GM12891 (cell line): ENCODE results near the gene PPP1R1B.

ENCODE experiments used
- PAX5 ChIP-seq: IDR thresholded peaks from 2 replicates; pipeline ENCODE4 v1.6.1; 2011; ENCODE audit warnings: low read length, moderate library complexity, mild to moderate bottlenecking; ENCODE audit not compliant: insufficient read depth, severe bottlenecking
- POLR2A ChIP-seq: IDR thresholded peaks from 2 replicates; pipeline ENCODE4 v1.6.1; 2011; ENCODE audit warnings: low read depth, low read length, control low read depth
- POLR2AphosphoS5 ChIP-seq: IDR thresholded peaks from 2 replicates; pipeline ENCODE4 v1.6.1; 2011; ENCODE audit warnings: low read depth, low read length, control low read depth
- TAF1 ChIP-seq: IDR thresholded peaks from 2 replicates; pipeline ENCODE4 v1.6.1; 2011; ENCODE audit warnings: low read depth, low read length, control low read depth

DNA sequence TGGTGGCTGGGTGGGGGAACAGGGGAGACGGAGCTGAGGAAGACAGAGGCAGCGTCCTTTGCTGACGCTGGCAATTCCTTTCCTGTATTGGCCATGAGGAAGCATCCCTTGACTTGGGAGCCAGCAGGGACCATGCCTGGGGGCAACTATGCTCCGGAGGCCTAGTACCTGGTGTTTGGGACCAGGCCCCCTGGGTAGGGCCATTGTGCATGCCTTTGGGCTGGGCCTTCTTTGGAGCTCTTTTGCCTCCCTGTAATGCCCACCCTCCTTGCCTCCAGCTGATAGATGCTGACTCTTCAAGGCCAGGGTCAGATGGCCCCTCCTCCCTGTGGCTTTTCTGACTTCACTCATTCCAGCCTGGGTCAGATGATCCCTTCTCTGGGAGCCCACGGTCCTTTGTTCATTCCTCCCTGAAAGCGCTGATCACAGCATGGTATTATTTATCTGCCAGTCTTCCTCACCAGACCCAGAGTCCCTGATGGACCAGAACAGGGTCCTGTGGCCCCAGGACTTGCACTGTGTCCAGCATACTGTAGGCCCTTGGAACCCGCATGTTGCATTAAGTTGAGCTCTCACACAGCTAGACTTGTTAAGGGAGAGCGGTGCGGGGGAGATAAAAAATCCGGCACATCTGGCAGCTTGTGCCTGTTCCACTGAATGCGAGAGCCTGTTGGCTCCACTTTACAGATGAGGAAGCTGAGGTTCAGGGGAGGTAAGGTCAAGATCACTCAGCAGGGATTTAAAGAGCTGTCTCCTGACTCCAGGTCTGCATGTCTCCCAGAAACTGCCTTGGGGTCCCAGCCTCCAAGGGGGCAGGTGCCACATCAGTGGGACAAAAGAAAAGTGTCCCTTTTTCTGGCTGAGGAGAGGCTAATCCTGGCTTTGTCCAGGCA, 13.1 kb downstream of the PPP1R1B start:
- TF ChIP-seq POLR2A, result no peak
- TF ChIP-seq PAX5, result no peak
- TF ChIP-seq POLR2AphosphoS5, result no peak
- no peak for TF ChIP-seq TAF1
